Hepatocyte (in vitro differentiated cells): ENCODE results near the gene AMPD3.

Source experiments
- CTCF ChIP-seq: fragments of 200-600 bp; sonication (generic); IDR thresholded peaks from 2 replicates; pipeline ENCODE4 v1.5.1; 2016; ENCODE audit warnings: antibody characterized with exemption, mild to moderate bottlenecking; ENCODE audit not compliant: poor library complexity
- EZH2 ChIP-seq: fragments of 200-600 bp; sonication (generic); IDR thresholded peaks from 2 replicates; pipeline ENCODE4 v1.6.1; 2016; ENCODE audit warnings: antibody characterized with exemption, mild to moderate bottlenecking, borderline replicate concordance

DNA sequence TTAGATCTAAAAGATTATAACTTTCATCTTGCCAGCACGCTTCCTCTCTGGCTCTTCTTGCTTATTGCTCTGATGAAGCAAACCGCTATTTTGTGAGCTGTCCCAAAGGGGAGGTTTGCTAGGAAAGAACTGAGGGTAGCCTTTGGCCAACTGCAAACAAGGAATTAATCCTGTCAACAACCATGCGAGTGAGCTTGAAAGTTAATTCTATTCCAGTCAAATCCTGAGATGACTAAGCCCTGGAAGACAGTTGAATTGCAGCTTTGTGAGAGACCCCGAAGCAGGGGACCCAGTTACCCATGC lies 96.2 kb downstream of the AMPD3 start:
- TF ChIP-seq CTCF (no peak), EZH2 (no peak)
